Activated B cell treated with CpG ODN at 0.5 μM for 24 hours (primary cell): ENCODE results near the gene GABRB2. TPM values are rescaled to one million over a fixed set of nuclear protein-coding genes. Genes with fewer than 3 reads are reported as not detected.

Experiments used
- ATAC-seq: fragments of 200-7000 bp; cut with Tn5 transposase; one replicate; pipeline ENCODE4 v1.10.0; 2021; ENCODE audit warnings: low read depth, mild to moderate bottlenecking, moderate library complexity
- CTCF ChIA-PET: fragments of 350-600 bp; sonication (Branson Sonifier 250); formaldehyde crosslinking; loops from one replicate; lab custom pipeline; 2021; ENCODE audit warnings: antibody characterized with exemption; lab: Charles Lee
- POLR2A ChIA-PET: fragments of 350-600 bp; sonication (Branson Sonifier 250); formaldehyde crosslinking; loops from one replicate; lab custom pipeline; 2021; ENCODE audit warnings: antibody characterized with exemption; lab: Charles Lee
- DNase-seq: peaks from one replicate; pipeline ENCODE4 v3.0.0; 2022
- H3K27ac Mint-ChIP-seq: one replicate; pipeline ENCODE4 v1.8.0; 2020; ENCODE audit warnings: mixed read lengths
- H3K27me3 Mint-ChIP-seq: one replicate; pipeline ENCODE4 v1.8.0; 2021; ENCODE audit warnings: mixed read lengths
- H3K36me3 Mint-ChIP-seq: one replicate; pipeline ENCODE4 v1.8.0; 2021; ENCODE audit warnings: low read depth, mixed read lengths
- H3K4me1 Mint-ChIP-seq: one replicate; pipeline ENCODE4 v1.8.0; 2021; ENCODE audit warnings: mixed read lengths
- H3K4me3 Mint-ChIP-seq: one replicate; pipeline ENCODE4 v1.8.0; 2020; ENCODE audit warnings: mild to moderate bottlenecking, mixed read lengths
- H3K9me3 Mint-ChIP-seq: one replicate; pipeline ENCODE4 v1.8.0; 2020; ENCODE audit warnings: mixed read lengths
- intact Hi-C: fragments of 100-400 bp; cut with micrococcal nuclease; formaldehyde crosslinking; loops from one replicate; pipeline ENCODE4 v1.15.1; 2024
- total RNA-seq: library from RNA; stranded (reverse); gene quantifications from 2 replicates; pipeline ENCODE4 v1.2.3, GENCODE V29; 2022
- TF ChIP-seq, protein P1 (sequence below): fragments of 200-600 bp; IDR thresholded peaks from one replicate; pipeline ENCODE4 v1.8.0; 2022; ENCODE audit warnings: antibody characterized with exemption, mild to moderate bottlenecking

The GABRB2 gene
- total RNA-seq, 1 donor from 2014 or later = not detected

DNA sequence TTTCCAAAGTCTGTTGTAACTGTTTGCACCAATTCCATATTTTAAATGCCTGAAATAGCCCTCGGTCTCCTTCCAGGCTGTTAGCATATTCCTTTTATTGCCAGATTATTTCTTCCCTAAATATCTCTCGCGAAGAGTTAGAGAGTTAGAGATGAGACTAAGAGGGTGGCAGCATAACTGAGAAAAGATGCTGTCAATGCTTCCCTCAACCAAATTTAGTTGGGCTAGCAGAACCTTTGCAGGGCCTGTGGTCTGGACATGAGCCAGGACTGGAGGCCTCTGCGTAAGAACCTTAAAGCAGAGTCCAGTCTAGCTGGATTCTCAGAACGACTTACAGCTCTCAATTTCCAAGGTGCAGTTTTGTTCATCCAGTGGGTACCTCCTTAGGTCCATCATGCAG is 135.9 kb downstream of the GABRB2 start:
- TF ChIP-seq, protein P1, sequence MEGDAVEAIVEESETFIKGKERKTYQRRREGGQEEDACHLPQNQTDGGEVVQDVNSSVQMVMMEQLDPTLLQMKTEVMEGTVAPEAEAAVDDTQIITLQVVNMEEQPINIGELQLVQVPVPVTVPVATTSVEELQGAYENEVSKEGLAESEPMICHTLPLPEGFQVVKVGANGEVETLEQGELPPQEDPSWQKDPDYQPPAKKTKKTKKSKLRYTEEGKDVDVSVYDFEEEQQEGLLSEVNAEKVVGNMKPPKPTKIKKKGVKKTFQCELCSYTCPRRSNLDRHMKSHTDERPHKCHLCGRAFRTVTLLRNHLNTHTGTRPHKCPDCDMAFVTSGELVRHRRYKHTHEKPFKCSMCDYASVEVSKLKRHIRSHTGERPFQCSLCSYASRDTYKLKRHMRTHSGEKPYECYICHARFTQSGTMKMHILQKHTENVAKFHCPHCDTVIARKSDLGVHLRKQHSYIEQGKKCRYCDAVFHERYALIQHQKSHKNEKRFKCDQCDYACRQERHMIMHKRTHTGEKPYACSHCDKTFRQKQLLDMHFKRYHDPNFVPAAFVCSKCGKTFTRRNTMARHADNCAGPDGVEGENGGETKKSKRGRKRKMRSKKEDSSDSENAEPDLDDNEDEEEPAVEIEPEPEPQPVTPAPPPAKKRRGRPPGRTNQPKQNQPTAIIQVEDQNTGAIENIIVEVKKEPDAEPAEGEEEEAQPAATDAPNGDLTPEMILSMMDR = no peak
- ATAC-seq = no peak
- Mint-ChIP-seq H3K4me1 (no peaks in the 10 kb centered on the region), H3K4me3 (no peak overlapping the region), H3K9me3 (no peaks in the 10 kb centered on the region), H3K27me3 (no peaks in the 10 kb centered on the region), H3K27ac (no peak overlapping the region), H3K36me3 (no peaks in the 10 kb centered on the region)
- ChIA-PET POLR2A (no interaction called here), CTCF (no interaction called here)
- no peak for DNase-seq
- intact Hi-C loops = no loop called here

DNA sequence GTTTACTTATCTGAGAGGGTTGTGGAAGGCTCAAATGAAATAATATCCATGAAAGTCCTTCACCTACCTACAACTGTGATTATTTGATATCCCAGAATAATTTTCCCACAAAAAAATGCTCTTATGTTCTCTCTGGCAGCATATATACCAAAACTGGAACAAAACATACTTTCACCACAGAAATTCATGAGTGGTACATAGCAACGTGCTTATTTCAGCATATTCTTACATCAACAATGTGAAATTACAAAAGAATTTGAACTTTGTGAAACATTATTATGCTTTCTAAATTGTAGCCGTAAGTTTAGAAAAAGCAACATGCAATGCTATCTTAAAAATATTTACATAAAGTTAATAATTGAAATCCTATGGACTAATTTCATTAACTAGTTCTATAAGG is 137.1 kb downstream of the GABRB2 start:
- TF ChIP-seq, protein P1 = no peak
- H3K27me3 Mint-ChIP-seq = no peaks in the 10 kb centered on the region
- H3K4me1 Mint-ChIP-seq = no peaks in the 10 kb centered on the region
- H3K9me3 Mint-ChIP-seq = no peaks in the 10 kb centered on the region
- intact Hi-C loops = no loop called here
- ATAC-seq (no peak), DNase-seq (no peak)
- H3K36me3 Mint-ChIP-seq = no peaks in the 10 kb centered on the region
- ChIA-PET POLR2A (no interaction called here), CTCF (no interaction called here)
- no peak overlapping the region for H3K27ac Mint-ChIP-seq
- no peak overlapping the region for H3K4me3 Mint-ChIP-seq

DNA sequence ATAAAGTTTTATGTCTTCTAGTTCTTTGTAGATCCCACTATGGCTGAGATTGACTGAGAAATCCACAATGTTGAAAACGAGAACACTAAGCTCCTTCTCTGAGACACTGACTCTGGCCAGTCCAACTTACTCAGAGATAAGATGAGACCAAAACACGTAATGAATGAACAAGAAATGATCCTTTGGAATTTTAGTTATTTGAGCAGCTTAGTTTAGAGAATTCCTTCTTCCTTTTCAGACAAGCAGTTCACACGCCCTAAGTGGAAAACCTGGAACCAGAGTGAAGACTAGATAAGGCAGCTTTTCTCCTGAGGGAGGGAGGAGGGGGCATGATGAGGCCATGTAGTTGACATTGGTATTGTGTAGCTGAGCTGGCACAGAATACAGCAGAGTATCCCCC is 139.6 kb downstream of the GABRB2 start:
- CTCF ChIA-PET = no interaction called here
- POLR2A ChIA-PET = no interaction called here
- Mint-ChIP-seq H3K27me3 (no peaks in the 10 kb centered on the region), H3K27ac (no peak overlapping the region), H3K9me3 (no peaks in the 10 kb centered on the region), H3K4me1 (no peaks in the 10 kb centered on the region), H3K36me3 (no peaks in the 10 kb centered on the region), H3K4me3 (no peak overlapping the region)
- no peak for DNase-seq
- TF ChIP-seq, protein P1 = no peak
- intact Hi-C loops = no loop called here
- no peak for ATAC-seq

DNA sequence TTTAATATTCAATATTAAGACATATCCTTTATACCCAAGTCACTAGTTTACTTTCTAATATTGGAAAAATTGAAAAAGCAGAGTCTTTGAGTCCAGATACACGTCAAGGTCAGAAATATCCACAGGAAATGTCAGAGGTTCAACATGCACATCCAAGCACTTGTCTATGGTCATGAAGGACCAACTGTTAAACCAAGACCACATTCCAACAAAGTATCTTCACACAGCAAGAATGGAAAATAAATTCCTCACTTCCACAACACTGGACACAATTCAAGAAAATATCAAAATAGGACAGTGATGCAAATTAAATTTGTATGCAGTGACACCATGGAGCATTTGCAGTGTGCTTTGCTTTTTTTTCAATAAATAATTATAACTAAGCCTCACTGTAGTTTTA is 142.5 kb downstream of the GABRB2 start:
- TF ChIP-seq, protein P1 = no peak
- ChIA-PET POLR2A (no interaction called here), CTCF (no interaction called here)

DNA sequence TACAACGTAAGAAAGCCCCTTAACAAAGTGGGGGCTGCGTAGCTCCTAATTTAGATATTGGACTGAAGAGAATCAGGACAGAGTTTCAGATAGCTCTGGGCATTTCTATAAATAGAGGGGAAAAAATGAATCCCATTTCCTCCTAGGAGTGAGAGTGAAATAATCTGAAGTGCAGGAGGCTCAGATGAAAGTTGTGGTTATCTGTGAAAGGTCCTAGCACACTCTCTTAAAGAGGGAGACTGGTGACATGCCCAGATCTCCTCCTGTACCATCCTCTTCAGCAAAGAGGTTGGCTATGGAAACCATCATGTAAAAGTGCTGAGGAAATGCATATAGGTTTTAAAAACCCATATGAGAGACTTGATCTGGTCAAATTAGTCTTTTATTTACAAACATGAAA is 143.4 kb downstream of the GABRB2 start:
- H3K36me3 Mint-ChIP-seq = no peaks in the 10 kb centered on the region
- no peaks in the 10 kb centered on the region for H3K27me3 Mint-ChIP-seq
- ChIA-PET POLR2A (no interaction called here), CTCF (no interaction called here)
- DNase-seq = no peak
- no peak for ATAC-seq
- H3K4me1 Mint-ChIP-seq = no peaks in the 10 kb centered on the region
- no peaks in the 10 kb centered on the region for H3K9me3 Mint-ChIP-seq
- H3K4me3 Mint-ChIP-seq = no peak overlapping the region
- TF ChIP-seq, protein P1 = no peak
- no peak overlapping the region for H3K27ac Mint-ChIP-seq
- intact Hi-C loops = no loop called here

More for the DNA sequence above, 142.5 kb downstream of the GABRB2 start:
- Mint-ChIP-seq H3K4me1 (no peaks in the 10 kb centered on the region), H3K27ac (no peak overlapping the region), H3K4me3 (no peak overlapping the region), H3K27me3 (no peaks in the 10 kb centered on the region), H3K9me3 (no peaks in the 10 kb centered on the region), H3K36me3 (no peaks in the 10 kb centered on the region)
- DNase-seq (no peak), ATAC-seq (no peak)
- intact Hi-C loops = no loop called here
